WTC11 (cell line): Measurements from ENCODE around the gene ACSF3. TPM values are rescaled to one million over a fixed set of nuclear protein-coding genes. Genes with fewer than 3 reads are reported as not detected.
A peak's percentile ranks its signal among the peaks of the same experiment; 100 is the strongest.

Experiments used
- ATAC-seq: fragments of 200-7000 bp; cut with Tn5 transposase; 2 replicates; pipeline ENCODE4 v1.10.0; 2021; ENCODE audit warnings: mild to moderate bottlenecking, moderate library complexity
- CTCF ChIA-PET: fragments of 300-600 bp; sonication (Branson Sonifier 250); formaldehyde crosslinking; loops from one replicate; lab custom pipeline; 2021; ENCODE audit warnings: antibody characterized with exemption; lab: Charles Lee
- POLR2A ChIA-PET: fragments of 350-600 bp; sonication (Branson Sonifier 250); formaldehyde crosslinking; loops from one replicate; lab custom pipeline; 2021; ENCODE audit warnings: antibody characterized with exemption; lab: Charles Lee
- DNase-seq: peaks from one replicate; pipeline ENCODE4 v3.0.0; 2021; ENCODE audit warnings: low spot score
- H3K27ac Mint-ChIP-seq: 2 replicates; pipeline ENCODE4 v1.8.0; 2021; ENCODE audit warnings: mixed read lengths
- H3K27me3 Mint-ChIP-seq: 2 replicates; pipeline ENCODE4 v1.8.0; 2021; ENCODE audit warnings: low read depth, mild to moderate bottlenecking, moderate library complexity, mixed read lengths
- H3K36me3 Mint-ChIP-seq: 2 replicates; pipeline ENCODE4 v1.8.0; 2021; ENCODE audit warnings: mixed read lengths
- H3K4me1 Mint-ChIP-seq: 2 replicates; pipeline ENCODE4 v1.8.0; 2022; ENCODE audit warnings: mixed read lengths
- H3K4me3 Mint-ChIP-seq: 2 replicates; pipeline ENCODE4 v1.8.0; 2021; ENCODE audit warnings: mild to moderate bottlenecking, moderate library complexity, mixed read lengths
- H3K9me3 Mint-ChIP-seq: 2 replicates; pipeline ENCODE4 v1.8.0; 2021; ENCODE audit warnings: mixed read lengths
- ELF4 ChIP-seq: sonication (generic); formaldehyde crosslinking; IDR thresholded peaks from 2 replicates; pipeline ENCODE4 v1.8.1; 2022; ENCODE audit warnings: low read depth, mild to moderate bottlenecking, moderate library complexity, missing genetic modification reagents
- FOXJ3 ChIP-seq: sonication (generic); formaldehyde crosslinking; IDR thresholded peaks from 2 replicates; pipeline ENCODE4 v1.9.0; 2021; ENCODE audit warnings: missing genetic modification reagents, mild to moderate bottlenecking, borderline replicate concordance
- GRHL2 ChIP-seq: fragments of 250-450 bp; sonication (Bioruptor Pico); IDR thresholded peaks from 2 replicates; pipeline ENCODE4 v1.8.0; 2022; ENCODE audit warnings: mild to moderate bottlenecking, moderate library complexity; ENCODE audit not compliant: insufficient replicate concordance, severe bottlenecking
- MYBL2 ChIP-seq: sonication (generic); formaldehyde crosslinking; IDR thresholded peaks from 2 replicates; pipeline ENCODE4 v1.8.1; 2023; ENCODE audit warnings: mild to moderate bottlenecking, moderate library complexity, missing genetic modification reagents
- NFATC4 ChIP-seq: fragments of 250-450 bp; sonication (Bioruptor Pico); IDR thresholded peaks from 2 replicates; pipeline ENCODE4 v1.9.0; 2021; ENCODE audit warnings: mild to moderate bottlenecking
- PRRX2 ChIP-seq: fragments of 250-450 bp; sonication (Bioruptor Pico); IDR thresholded peaks from 2 replicates; pipeline ENCODE4 v1.8.0; 2021; ENCODE audit warnings: mild to moderate bottlenecking
- RORB ChIP-seq: fragments of 250-450 bp; sonication (Bioruptor Pico); IDR thresholded peaks from 2 replicates; pipeline ENCODE4 v1.9.0; 2021; ENCODE audit warnings: mild to moderate bottlenecking
- SMAD3 ChIP-seq: sonication (generic); formaldehyde crosslinking; IDR thresholded peaks from 2 replicates; pipeline ENCODE4 v1.8.0; 2022; ENCODE audit warnings: missing genetic modification reagents, mild to moderate bottlenecking, borderline replicate concordance
- SP1 ChIP-seq: sonication (generic); formaldehyde crosslinking; conservative IDR thresholded peaks from 2 replicates; pipeline ENCODE4 v1.8.1; 2022; ENCODE audit warnings: missing genetic modification reagents
- ZNF263 ChIP-seq: sonication (generic); formaldehyde crosslinking; IDR thresholded peaks from 2 replicates; pipeline ENCODE4 v1.8.1; 2022; ENCODE audit warnings: low read depth, mild to moderate bottlenecking, moderate library complexity, missing genetic modification reagents
- total RNA-seq: library from RNA; stranded (reverse); gene quantifications from 3 replicates; pipeline ENCODE4 v1.2.3, GENCODE V29; 2021
- TF ChIP-seq, protein P1 (sequence below): fragments of 250-450 bp; sonication (Bioruptor Pico); IDR thresholded peaks from 2 replicates; pipeline ENCODE4 v1.8.0; 2021; ENCODE audit warnings: mild to moderate bottlenecking
- TF ChIP-seq, protein P2 (sequence below): sonication (generic); formaldehyde crosslinking; IDR thresholded peaks from 2 replicates; pipeline ENCODE4 v1.8.0; 2023; ENCODE audit warnings: mild to moderate bottlenecking, missing genetic modification reagents
- TF ChIP-seq, protein P3 (sequence below): sonication (generic); formaldehyde crosslinking; IDR thresholded peaks from 2 replicates; pipeline ENCODE4 v1.8.1; 2023; ENCODE audit warnings: mild to moderate bottlenecking, missing genetic modification reagents
- TF ChIP-seq, protein P4 (sequence below): sonication (generic); formaldehyde crosslinking; IDR thresholded peaks from 2 replicates; pipeline ENCODE4 v1.8.1; 2022; ENCODE audit warnings: missing genetic modification reagents, borderline replicate concordance
- TF ChIP-seq, protein P5 (sequence below): sonication (generic); formaldehyde crosslinking; IDR thresholded peaks from 2 replicates; pipeline ENCODE4 v1.8.1; 2022; ENCODE audit warnings: mild to moderate bottlenecking, missing genetic modification reagents, moderate library complexity, borderline replicate concordance
- TF ChIP-seq, protein P6 (sequence below): sonication (generic); formaldehyde crosslinking; IDR thresholded peaks from 2 replicates; pipeline ENCODE4 v1.8.0; 2022; ENCODE audit warnings: mild to moderate bottlenecking, missing genetic modification reagents
- TF ChIP-seq, protein P7 (sequence below): sonication (generic); formaldehyde crosslinking; IDR thresholded peaks from 2 replicates; pipeline ENCODE4 v1.8.1; 2023; ENCODE audit warnings: mild to moderate bottlenecking, missing genetic modification reagents, moderate library complexity

ACSF3 gene
- total RNA-seq, 1 experiment from 2014 or later = 22.9 TPM

DNA sequence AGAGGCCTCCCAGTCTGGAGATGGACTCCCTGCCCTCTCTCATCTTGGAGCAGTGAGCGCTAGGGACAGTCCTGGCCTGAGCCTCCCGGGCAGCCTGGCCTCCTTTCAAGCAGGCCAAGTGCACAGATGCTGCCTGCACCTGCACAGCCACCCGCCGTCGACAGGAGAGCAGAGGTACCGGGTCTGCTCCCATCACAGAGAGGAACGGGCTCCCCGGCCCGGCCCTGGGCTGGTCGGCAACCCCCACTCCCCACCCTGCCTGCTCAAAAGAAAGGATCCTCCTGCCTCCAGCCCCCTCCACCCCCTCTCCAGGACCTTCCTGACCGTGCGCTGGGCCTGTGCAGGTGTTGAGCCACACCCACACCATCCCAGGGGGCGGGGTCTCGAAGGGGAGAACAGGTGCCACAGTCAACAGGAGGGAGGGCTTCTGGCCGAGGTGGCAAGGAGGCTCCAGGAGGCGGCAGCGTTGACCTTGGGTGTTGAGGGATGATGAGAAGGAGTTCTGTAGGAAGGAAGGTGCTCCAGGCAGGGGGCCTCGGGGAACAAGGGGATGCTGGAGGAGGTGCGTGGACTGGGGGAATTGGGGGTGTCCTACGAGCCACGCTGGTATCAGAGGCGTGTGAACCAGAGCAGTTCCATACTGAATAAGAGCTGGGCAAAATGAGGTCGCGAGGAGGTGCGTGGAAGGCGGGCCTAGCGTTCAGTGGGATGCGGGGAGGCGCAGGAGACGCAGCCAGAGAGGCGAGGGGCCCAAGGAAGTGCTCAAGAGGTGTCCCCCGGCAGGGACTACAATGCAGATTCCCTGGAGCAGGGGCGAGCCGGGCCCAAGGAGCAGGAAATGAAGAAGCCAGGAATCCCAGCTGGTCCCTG is 76.9 kb downstream of the ACSF3 start:
- H3K27me3 Mint-ChIP-seq = peaks cover 6% of the 10 kb centered on the region; the same call in 1 of the 2 replicates
- peaks cover 14% of the 10 kb centered on the region for H3K4me1 Mint-ChIP-seq
- no peaks in the 10 kb centered on the region for H3K36me3 Mint-ChIP-seq
- TF ChIP-seq GRHL2 (CRISPR knock-in tag) (no peak), MYBL2 (CRISPR knock-in tag) (no peak), FOXJ3 (CRISPR knock-in tag) (no peak), RORB (CRISPR knock-in tag) (no peak), ELF4 (no peak), SMAD3 (CRISPR knock-in tag) (no peak), ZNF263 (CRISPR knock-in tag) (no peak), PRRX2 (CRISPR knock-in tag) (no peak)
- TF ChIP-seq, protein P1, sequence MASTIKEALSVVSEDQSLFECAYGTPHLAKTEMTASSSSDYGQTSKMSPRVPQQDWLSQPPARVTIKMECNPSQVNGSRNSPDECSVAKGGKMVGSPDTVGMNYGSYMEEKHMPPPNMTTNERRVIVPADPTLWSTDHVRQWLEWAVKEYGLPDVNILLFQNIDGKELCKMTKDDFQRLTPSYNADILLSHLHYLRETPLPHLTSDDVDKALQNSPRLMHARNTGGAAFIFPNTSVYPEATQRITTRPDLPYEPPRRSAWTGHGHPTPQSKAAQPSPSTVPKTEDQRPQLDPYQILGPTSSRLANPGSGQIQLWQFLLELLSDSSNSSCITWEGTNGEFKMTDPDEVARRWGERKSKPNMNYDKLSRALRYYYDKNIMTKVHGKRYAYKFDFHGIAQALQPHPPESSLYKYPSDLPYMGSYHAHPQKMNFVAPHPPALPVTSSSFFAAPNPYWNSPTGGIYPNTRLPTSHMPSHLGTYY (CRISPR knock-in tag) = no peak
- TF ChIP-seq, protein P2, sequence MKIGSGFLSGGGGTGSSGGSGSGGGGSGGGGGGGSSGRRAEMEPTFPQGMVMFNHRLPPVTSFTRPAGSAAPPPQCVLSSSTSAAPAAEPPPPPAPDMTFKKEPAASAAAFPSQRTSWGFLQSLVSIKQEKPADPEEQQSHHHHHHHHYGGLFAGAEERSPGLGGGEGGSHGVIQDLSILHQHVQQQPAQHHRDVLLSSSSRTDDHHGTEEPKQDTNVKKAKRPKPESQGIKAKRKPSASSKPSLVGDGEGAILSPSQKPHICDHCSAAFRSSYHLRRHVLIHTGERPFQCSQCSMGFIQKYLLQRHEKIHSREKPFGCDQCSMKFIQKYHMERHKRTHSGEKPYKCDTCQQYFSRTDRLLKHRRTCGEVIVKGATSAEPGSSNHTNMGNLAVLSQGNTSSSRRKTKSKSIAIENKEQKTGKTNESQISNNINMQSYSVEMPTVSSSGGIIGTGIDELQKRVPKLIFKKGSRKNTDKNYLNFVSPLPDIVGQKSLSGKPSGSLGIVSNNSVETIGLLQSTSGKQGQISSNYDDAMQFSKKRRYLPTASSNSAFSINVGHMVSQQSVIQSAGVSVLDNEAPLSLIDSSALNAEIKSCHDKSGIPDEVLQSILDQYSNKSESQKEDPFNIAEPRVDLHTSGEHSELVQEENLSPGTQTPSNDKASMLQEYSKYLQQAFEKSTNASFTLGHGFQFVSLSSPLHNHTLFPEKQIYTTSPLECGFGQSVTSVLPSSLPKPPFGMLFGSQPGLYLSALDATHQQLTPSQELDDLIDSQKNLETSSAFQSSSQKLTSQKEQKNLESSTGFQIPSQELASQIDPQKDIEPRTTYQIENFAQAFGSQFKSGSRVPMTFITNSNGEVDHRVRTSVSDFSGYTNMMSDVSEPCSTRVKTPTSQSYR (CRISPR knock-in tag) = no peak
- TF ChIP-seq, protein P3, sequence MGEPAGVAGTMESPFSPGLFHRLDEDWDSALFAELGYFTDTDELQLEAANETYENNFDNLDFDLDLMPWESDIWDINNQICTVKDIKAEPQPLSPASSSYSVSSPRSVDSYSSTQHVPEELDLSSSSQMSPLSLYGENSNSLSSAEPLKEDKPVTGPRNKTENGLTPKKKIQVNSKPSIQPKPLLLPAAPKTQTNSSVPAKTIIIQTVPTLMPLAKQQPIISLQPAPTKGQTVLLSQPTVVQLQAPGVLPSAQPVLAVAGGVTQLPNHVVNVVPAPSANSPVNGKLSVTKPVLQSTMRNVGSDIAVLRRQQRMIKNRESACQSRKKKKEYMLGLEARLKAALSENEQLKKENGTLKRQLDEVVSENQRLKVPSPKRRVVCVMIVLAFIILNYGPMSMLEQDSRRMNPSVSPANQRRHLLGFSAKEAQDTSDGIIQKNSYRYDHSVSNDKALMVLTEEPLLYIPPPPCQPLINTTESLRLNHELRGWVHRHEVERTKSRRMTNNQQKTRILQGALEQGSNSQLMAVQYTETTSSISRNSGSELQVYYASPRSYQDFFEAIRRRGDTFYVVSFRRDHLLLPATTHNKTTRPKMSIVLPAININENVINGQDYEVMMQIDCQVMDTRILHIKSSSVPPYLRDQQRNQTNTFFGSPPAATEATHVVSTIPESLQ = no peak
- TF ChIP-seq, protein P4, sequence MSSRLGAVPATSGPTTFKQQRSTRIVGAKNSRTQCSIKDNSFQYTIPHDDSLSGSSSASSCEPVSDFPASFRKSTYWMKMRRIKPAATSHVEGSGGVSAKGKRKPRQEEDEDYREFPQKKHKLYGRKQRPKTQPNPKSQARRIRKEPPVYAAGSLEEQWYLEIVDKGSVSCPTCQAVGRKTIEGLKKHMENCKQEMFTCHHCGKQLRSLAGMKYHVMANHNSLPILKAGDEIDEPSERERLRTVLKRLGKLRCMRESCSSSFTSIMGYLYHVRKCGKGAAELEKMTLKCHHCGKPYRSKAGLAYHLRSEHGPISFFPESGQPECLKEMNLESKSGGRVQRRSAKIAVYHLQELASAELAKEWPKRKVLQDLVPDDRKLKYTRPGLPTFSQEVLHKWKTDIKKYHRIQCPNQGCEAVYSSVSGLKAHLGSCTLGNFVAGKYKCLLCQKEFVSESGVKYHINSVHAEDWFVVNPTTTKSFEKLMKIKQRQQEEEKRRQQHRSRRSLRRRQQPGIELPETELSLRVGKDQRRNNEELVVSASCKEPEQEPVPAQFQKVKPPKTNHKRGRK = no peak
- TF ChIP-seq, all 79 proteins: peak for 0
- DNase-seq (peak; percentile 92), ATAC-seq (peak; percentile 25)
- CTCF ChIA-PET = interaction anchor here (0.6 to 1.4 kb wide), 17 partner anchors 10 to 676 kb away, joined by 3 to 26 read pairs (median 5); partner anchors contain the start of genes APRT, GALNS, TRAPPC2L and ZNF778
- no peaks in the 10 kb centered on the region for H3K9me3 Mint-ChIP-seq
- POLR2A ChIA-PET = interaction anchor here (1.3 kb wide), 1 partner anchor 22 kb away, joined by 6 read pairs; no protein-coding TSS in a partner anchor
- H3K27ac Mint-ChIP-seq = 0 out of 2 replicates have a peak overlapping the region, but pooled peaks have one; percentile 2
- H3K4me3 Mint-ChIP-seq = peak overlapping the region; percentile 75

DNA sequence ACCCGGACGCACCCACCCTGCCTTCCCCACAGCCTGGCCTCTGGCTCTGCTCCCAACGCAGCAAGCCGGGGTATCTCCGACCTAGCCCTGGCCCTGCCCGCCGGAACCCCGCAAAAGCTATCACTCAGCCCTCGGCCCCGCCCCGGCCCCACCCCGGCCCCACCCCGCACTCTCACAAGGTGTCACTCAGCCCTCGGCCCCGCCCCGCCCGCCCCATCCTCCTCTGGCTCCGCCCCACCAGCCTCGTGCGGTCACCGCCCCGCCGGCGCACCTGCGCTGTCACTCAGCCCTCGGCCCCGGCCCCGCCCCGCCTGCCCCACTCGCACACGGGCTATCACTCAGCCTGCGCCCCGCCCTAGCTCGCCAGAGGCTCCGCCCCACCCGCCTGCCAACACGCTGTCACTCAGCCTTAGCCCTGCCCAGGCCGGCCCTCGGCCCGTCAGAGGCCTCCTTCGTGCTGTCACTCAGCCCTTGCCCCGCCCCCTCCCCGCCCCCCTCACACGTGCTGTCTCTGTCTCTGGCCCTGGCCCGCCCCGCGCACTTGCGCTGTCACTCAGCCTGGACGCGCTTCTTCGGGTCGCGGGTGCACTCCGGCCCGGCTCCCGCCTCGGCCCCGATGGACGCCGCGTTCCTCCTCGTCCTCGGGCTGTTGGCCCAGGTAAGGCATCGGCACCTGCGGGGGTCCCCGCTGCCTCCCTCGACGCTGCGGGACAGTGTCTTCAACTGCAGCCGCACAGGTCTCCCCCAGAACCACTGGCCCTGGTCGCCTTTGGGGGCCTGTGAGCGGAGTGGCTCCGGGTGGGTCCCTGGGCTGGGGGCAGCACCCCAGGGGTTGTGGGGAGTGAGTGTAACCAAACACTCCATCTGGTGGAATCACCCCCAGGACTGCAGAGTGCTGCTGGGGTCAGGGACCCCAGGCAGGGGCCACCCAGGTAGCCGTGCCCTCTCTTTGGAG is 77.8 kb downstream of the ACSF3 start, which contains the start of gene CDH15:
Gene CDH15, plus strand, starts transcription at position 533 of the 955 bp plus-strand sequence. Its CDS starts 84 bp downstream, at position 617.
- Mint-ChIP-seq H3K4me1 (peaks cover 14% of the 10 kb centered on the region), H3K9me3 (no peaks in the 10 kb centered on the region), H3K27me3 (peaks cover 6% of the 10 kb centered on the region; the same call in 1 of the 2 replicates), H3K4me3 (peak within 1 kb of the TSS; percentile 75), H3K36me3 (no peaks in the 10 kb centered on the region), H3K27ac (0 out of 2 replicates have a peak within 1 kb of the TSS, but pooled peaks have one; percentile 2)
- POLR2A ChIA-PET = interaction anchor here (1.3 kb wide), 1 partner anchor 21 kb away, joined by 6 read pairs; no protein-coding TSS in a partner anchor
- CTCF ChIA-PET = interaction anchor here (0.8 to 1.4 kb wide), 15 partner anchors 9 to 677 kb away, joined by 3 to 26 read pairs (median 5); partner anchors contain the start of genes APRT, GALNS, TRAPPC2L and ZNF778
- DNase-seq (peak; percentile 99), ATAC-seq (peak; percentile 88)
- TF ChIP-seq, protein P5, sequence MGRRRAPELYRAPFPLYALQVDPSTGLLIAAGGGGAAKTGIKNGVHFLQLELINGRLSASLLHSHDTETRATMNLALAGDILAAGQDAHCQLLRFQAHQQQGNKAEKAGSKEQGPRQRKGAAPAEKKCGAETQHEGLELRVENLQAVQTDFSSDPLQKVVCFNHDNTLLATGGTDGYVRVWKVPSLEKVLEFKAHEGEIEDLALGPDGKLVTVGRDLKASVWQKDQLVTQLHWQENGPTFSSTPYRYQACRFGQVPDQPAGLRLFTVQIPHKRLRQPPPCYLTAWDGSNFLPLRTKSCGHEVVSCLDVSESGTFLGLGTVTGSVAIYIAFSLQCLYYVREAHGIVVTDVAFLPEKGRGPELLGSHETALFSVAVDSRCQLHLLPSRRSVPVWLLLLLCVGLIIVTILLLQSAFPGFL (CRISPR knock-in tag) = 0 out of 2 replicates have a peak, but pooled peaks have one; percentile 30
- TF ChIP-seq NFATC4 (CRISPR knock-in tag) = no peak
- TF ChIP-seq SP1 (CRISPR knock-in tag) = peak; percentile 84
- no peak for TF ChIP-seq ELF4
- TF ChIP-seq, protein P6, sequence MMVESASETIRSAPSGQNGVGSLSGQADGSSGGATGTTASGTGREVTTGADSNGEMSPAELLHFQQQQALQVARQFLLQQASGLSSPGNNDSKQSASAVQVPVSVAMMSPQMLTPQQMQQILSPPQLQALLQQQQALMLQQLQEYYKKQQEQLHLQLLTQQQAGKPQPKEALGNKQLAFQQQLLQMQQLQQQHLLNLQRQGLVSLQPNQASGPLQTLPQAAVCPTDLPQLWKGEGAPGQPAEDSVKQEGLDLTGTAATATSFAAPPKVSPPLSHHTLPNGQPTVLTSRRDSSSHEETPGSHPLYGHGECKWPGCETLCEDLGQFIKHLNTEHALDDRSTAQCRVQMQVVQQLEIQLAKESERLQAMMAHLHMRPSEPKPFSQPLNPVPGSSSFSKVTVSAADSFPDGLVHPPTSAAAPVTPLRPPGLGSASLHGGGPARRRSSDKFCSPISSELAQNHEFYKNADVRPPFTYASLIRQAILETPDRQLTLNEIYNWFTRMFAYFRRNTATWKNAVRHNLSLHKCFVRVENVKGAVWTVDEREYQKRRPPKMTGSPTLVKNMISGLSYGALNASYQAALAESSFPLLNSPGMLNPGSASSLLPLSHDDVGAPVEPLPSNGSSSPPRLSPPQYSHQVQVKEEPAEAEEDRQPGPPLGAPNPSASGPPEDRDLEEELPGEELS = no peak
- TF ChIP-seq, protein P7, sequence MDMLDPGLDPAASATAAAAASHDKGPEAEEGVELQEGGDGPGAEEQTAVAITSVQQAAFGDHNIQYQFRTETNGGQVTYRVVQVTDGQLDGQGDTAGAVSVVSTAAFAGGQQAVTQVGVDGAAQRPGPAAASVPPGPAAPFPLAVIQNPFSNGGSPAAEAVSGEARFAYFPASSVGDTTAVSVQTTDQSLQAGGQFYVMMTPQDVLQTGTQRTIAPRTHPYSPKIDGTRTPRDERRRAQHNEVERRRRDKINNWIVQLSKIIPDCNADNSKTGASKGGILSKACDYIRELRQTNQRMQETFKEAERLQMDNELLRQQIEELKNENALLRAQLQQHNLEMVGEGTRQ (CRISPR knock-in tag) = peak; percentile 64
